ENCODE data around the gene GDNF. TPM values are rescaled to one million over a fixed set of nuclear protein-coding genes. Genes with fewer than 3 reads are reported as not detected.

Gene GDNF
- polyA plus RNA-seq (2012; ENCODE audit: insufficient read length, low read depth) = 0.13 TPM

DNA sequence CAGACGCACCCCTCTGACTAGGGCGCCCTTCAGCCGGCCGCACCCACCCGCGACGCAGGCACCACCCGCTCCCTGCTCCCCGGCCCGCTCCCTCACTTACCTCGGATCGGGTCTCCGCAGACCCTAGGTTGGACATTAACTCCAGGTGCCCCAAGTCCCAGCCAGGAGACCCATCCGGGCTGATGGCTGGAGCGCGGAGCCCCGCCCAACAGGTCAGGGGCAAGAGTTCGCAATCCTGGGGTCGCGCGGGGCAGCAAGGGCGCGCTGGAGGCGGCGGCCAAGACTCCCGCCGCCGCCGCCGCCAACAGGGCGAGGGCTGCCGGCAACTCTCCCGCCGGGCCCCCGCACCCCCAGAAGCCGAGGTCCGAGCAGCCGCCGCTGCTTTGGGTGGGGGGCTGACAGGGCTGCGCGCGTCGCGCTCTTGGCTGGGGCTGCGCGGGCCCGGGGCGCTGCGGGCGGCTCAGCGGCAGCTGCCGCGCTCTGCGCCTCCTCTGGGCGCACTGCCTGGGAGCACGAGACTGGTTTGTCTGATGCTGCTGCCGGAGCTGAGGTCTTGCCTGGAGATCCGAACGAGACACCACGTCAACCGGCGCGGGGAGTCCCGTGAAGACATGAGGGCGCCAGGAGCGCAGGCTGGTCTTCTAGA is at the start of gene GDNF:
TSS of gene GDNF (minus strand) at position 635 of the 646 bp plus-strand sequence. CDS start 5,245 bp downstream, outside the sequence.
- no peak for TF ChIP-seq FOXP2 (optimal IDR thresholded peaks at IDR 0.05; ENCODE audit: borderline replicate concordance, extremely low read depth, extremely low read length, insufficient read depth)
- TF ChIP-seq TAF1 (IDR thresholded peaks at IDR 0.05; ENCODE audit: borderline replicate concordance, insufficient read depth, low read length) = no peak

- TF ChIP-seq TAF1 (IDR thresholded peaks at IDR 0.05; ENCODE audit: borderline replicate concordance, insufficient read depth, low read length) (no peak), FOXP2 (optimal IDR thresholded peaks at IDR 0.05; ENCODE audit: borderline replicate concordance, extremely low read depth, extremely low read length, insufficient read depth) (no peak)
Measured at GRCh38 chr5:37888476-37888875, 48.6 kb upstream of the GDNF start.

GRCh38 chr5:37886242-37886905 is 46.5 kb upstream of the GDNF start:
- TF ChIP-seq TAF1 (IDR thresholded peaks at IDR 0.05; ENCODE audit: borderline replicate concordance, insufficient read depth, low read length) = no peak
- TF ChIP-seq FOXP2 (optimal IDR thresholded peaks at IDR 0.05; ENCODE audit: borderline replicate concordance, extremely low read depth, extremely low read length, insufficient read depth) = no peak
- no peak for TF ChIP-seq REST (IDR thresholded peaks at IDR 0.05; ENCODE audit: insufficient read depth in 1 of 2, low read depth in 2 of 2, low read length in 2 of 2)
- no peak for TF ChIP-seq POLR2AphosphoS5 (IDR thresholded peaks at IDR 0.05; ENCODE audit: low read depth, low read length)
- TF ChIP-seq SIN3A (IDR thresholded peaks at IDR 0.05; ENCODE audit: borderline replicate concordance, insufficient read depth, low read length) = no peak

DNA sequence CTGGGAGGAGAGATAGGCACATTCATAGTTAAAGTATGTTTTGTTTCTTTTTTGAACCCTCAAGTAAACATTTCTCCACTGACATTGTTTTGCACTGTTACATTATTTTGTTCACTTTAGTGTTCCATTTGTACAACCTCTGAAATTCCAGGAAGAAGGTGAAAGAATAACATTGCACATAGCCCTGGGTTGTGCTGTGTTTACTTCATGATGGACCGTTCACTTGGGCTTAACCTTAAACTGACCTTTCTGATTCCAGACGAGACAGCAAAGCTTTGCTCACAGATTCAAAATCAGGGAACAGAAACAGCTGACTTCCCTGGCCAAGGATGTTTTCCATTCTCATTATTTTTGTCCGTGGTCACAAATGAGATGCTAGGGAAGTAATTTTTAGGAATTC is 42.8 kb upstream of the GDNF start:
- TF ChIP-seq TAF1 (IDR thresholded peaks at IDR 0.05; ENCODE audit: borderline replicate concordance, insufficient read depth, low read length) = no peak
- TF ChIP-seq FOXP2 (optimal IDR thresholded peaks at IDR 0.05; ENCODE audit: borderline replicate concordance, extremely low read depth, extremely low read length, insufficient read depth) = no peak
- no peak for TF ChIP-seq REST (IDR thresholded peaks at IDR 0.05; ENCODE audit: insufficient read depth in 1 of 2, low read depth in 2 of 2, low read length in 2 of 2)
- TF ChIP-seq POLR2AphosphoS5 (IDR thresholded peaks at IDR 0.05; ENCODE audit: low read depth, low read length) = no peak
- TF ChIP-seq SIN3A (IDR thresholded peaks at IDR 0.05; ENCODE audit: borderline replicate concordance, insufficient read depth, low read length) = no peak

- no peak for TF ChIP-seq POLR2AphosphoS5 (IDR thresholded peaks at IDR 0.05; ENCODE audit: low read depth, low read length)
- no peak for TF ChIP-seq TAF1 (IDR thresholded peaks at IDR 0.05; ENCODE audit: borderline replicate concordance, insufficient read depth, low read length)
- TF ChIP-seq FOXP2 (optimal IDR thresholded peaks at IDR 0.05; ENCODE audit: borderline replicate concordance, extremely low read depth, extremely low read length, insufficient read depth) = no peak
- TF ChIP-seq REST (IDR thresholded peaks at IDR 0.05; ENCODE audit: insufficient read depth in 1 of 2, low read depth in 2 of 2, low read length in 2 of 2) = no peak
- no peak for TF ChIP-seq SIN3A (IDR thresholded peaks at IDR 0.05; ENCODE audit: borderline replicate concordance, insufficient read depth, low read length)
Measured at GRCh38 chr5:37881359-37881758, 41.5 kb upstream of the GDNF start.

GRCh38 chr5:37876943-37877342 is 37.1 kb upstream of the GDNF start:
- TF ChIP-seq REST (IDR thresholded peaks at IDR 0.05; ENCODE audit: insufficient read depth in 1 of 2, low read depth in 2 of 2, low read length in 2 of 2) (no peak), TAF1 (IDR thresholded peaks at IDR 0.05; ENCODE audit: borderline replicate concordance, insufficient read depth, low read length) (no peak), POLR2AphosphoS5 (IDR thresholded peaks at IDR 0.05; ENCODE audit: low read depth, low read length) (no peak), FOXP2 (optimal IDR thresholded peaks at IDR 0.05; ENCODE audit: borderline replicate concordance, extremely low read depth, extremely low read length, insufficient read depth) (no peak), SIN3A (IDR thresholded peaks at IDR 0.05; ENCODE audit: borderline replicate concordance, insufficient read depth, low read length) (no peak)
